Peyer's patch (tissue), 4 donors: ENCODE measurements around the gene MFSD6L.

Source experiments
- CTCF ChIP-seq, 6 experiments: fragments of 450-650 bp in 4 of 6; fragments of 200-600 bp in 2 of 6; sonication (generic) in 1 of 6; IDR thresholded peaks; one replicate each; pipeline ENCODE4 v1.5.1; 2017 to 2019; ENCODE audit warnings: antibody characterized with exemption in 6 of 6, mild to moderate bottlenecking in 3 of 6, moderate library complexity in 1 of 6
- POLR2A ChIP-seq, 2 donors: fragments of 450-650 bp; IDR thresholded peaks; one replicate each; pipeline ENCODE4 v1.5.1; 2017; ENCODE audit warnings: antibody characterized with exemption in 2 of 2, mild to moderate bottlenecking in 2 of 2, moderate library complexity in 2 of 2

- TF ChIP-seq CTCF (IDR thresholded peaks at IDR 0.05) (no peak), POLR2A (IDR thresholded peaks at IDR 0.05) (no peak)
Observed at GRCh38 chr17:8830141-8830540, 31.0 kb upstream of the MFSD6L start.
